ENCODE data around the gene ATP10A.

Gene ATP10A

GRCh38 chr15:25712192-25712960 lies 150.8 kb downstream of the ATP10A start:
- peaks cover 56 to 59% (median 58%) of the 10 kb centered on the region in 3 donors for H3K36me3 ChIP-seq
- no peak overlapping the region for H3K4me3 ChIP-seq
- intact Hi-C loops (cut with DNase I; ENCODE audit: low total_unique reads): no loop called here
- DNase-seq: peak in 1 of 2 donors; percentile 48
- no peaks in the 10 kb centered on the region for H3K9me3 ChIP-seq
- no peak overlapping the region for H3K27ac ChIP-seq
- H3K4me1 ChIP-seq: peaks cover 0 to 36% (median 6%) of the 10 kb centered on the region in 4 donors
- no peak for TF ChIP-seq CTCF (IDR thresholded peaks at IDR 0.05)
- no peaks in the 10 kb centered on the region for H3K27me3 ChIP-seq

- H3K4me1 ChIP-seq: peaks cover 0 to 29% (median 4%) of the 10 kb centered on the region in 4 donors
- H3K27me3 ChIP-seq: no peaks in the 10 kb centered on the region
- no peak for TF ChIP-seq CTCF (IDR thresholded peaks at IDR 0.05)
- no peak overlapping the region for H3K4me3 ChIP-seq
- H3K36me3 ChIP-seq: peaks cover 63% of the 10 kb centered on the region in 3 donors
- DNase-seq: peak in 1 of 2 donors; percentile 45
- intact Hi-C loops (cut with DNase I; ENCODE audit: low total_unique reads): no loop called here
- no peak overlapping the region for H3K27ac ChIP-seq
- H3K9me3 ChIP-seq: no peaks in the 10 kb centered on the region
Measured at GRCh38 chr15:25711691-25712090, 151.4 kb downstream of the ATP10A start.

- DNase-seq: peak in 1 of 2 donors; percentile 51
- TF ChIP-seq CTCF (IDR thresholded peaks at IDR 0.05): no peak
- no peaks in the 10 kb centered on the region for H3K9me3 ChIP-seq
- H3K4me3 ChIP-seq: no peak overlapping the region
- intact Hi-C loops (cut with DNase I; ENCODE audit: low total_unique reads): no loop called here
- no peak overlapping the region for H3K27ac ChIP-seq
- H3K27me3 ChIP-seq: no peaks in the 10 kb centered on the region
- H3K36me3 ChIP-seq: peaks cover 58 to 65% (median 63%) of the 10 kb centered on the region in 3 donors
- peaks cover 0 to 24% (median 3%) of the 10 kb centered on the region in 4 donors for H3K4me1 ChIP-seq
Measured at GRCh38 chr15:25711164-25711563, 152.0 kb downstream of the ATP10A start.

GRCh38 chr15:25710184-25710583 lies 152.9 kb downstream of the ATP10A start:
- intact Hi-C loops (cut with DNase I; ENCODE audit: low total_unique reads): no loop called here

GRCh38 chr15:25709437-25710159 lies 153.5 kb downstream of the ATP10A start:
- Histone ChIP-seq H3K36me3 (peaks cover 48 to 73% (median 72%) of the 10 kb centered on the region in 3 donors), H3K4me3 (no peak overlapping the region), H3K4me1 (peaks cover 0 to 21% (median 3%) of the 10 kb centered on the region in 4 donors), H3K9me3 (no peaks in the 10 kb centered on the region), H3K27ac (peak overlapping the region in 1 of 2 donors; percentile 37), H3K27me3 (no peaks in the 10 kb centered on the region)
- intact Hi-C loops (cut with DNase I; ENCODE audit: low total_unique reads): no loop called here
- no peak for TF ChIP-seq CTCF (IDR thresholded peaks at IDR 0.05)
- DNase-seq: peak in 1 of 2 donors; percentile 58

More at GRCh38 chr15:25710184-25710583, 152.9 kb downstream of the ATP10A start:
- Histone ChIP-seq H3K9me3 (no peaks in the 10 kb centered on the region), H3K27ac (no peak overlapping the region), H3K36me3 (peaks cover 49 to 69% (median 68%) of the 10 kb centered on the region in 3 donors), H3K4me1 (peaks cover 0 to 21% (median 3%) of the 10 kb centered on the region in 4 donors), H3K4me3 (no peak overlapping the region), H3K27me3 (no peaks in the 10 kb centered on the region)
- peak; percentile 47 for TF ChIP-seq CTCF (IDR thresholded peaks at IDR 0.05)
- DNase-seq: peak in 1 of 2 donors; percentile 73
